Astrocyte (in vitro differentiated cells and primary cell): ENCODE data around the gene PYM1. TPM values are rescaled to one million over a fixed set of nuclear protein-coding genes. Genes with fewer than 3 reads are reported as not detected.

Source experiments
- DNase-seq: peaks from one replicate; pipeline ENCODE4 v3.0.0-alpha.2; 2010; ENCODE audit warnings: low read depth
- FAIRE-seq: peaks from 2 replicates; lab custom pipeline; 2011; peaks lifted over from hg19 to GRCh38; lab: Jason Lieb, UNC
- H2AFZ ChIP-seq: 2 replicates; pipeline ENCODE4 v1.6.0; 2012; ENCODE audit warnings: low read depth, low read length, inconsistent platforms
- H3K27ac ChIP-seq: 2 replicates; pipeline ENCODE4 v1.5.1; 2011; ENCODE audit warnings: low read depth, low read length, inconsistent platforms
- H3K27me3 ChIP-seq: 2 replicates; pipeline ENCODE4 v1.6.0; 2011; ENCODE audit warnings: low read length, inconsistent platforms; ENCODE audit not compliant: insufficient read depth
- H3K36me3 ChIP-seq: 2 replicates; pipeline ENCODE4 v1.5.1; 2011; ENCODE audit warnings: low read length, inconsistent platforms; ENCODE audit not compliant: insufficient read depth
- H3K4me1 ChIP-seq: 2 replicates; pipeline ENCODE4 v1.5.1; 2011; ENCODE audit warnings: low read length, inconsistent platforms; ENCODE audit not compliant: insufficient read depth
- H3K4me2 ChIP-seq: 2 replicates; pipeline ENCODE4 v1.6.0; 2012; ENCODE audit warnings: low read length, inconsistent platforms
- H3K4me3 ChIP-seq: 2 replicates; pipeline ENCODE4 v1.5.1; 2011; ENCODE audit warnings: low read depth, mild to moderate bottlenecking, low read length, inconsistent platforms; ENCODE audit not compliant: insufficient read depth
- H3K79me2 ChIP-seq: 2 replicates; pipeline ENCODE4 v1.6.0; 2012; ENCODE audit warnings: mild to moderate bottlenecking, low read length, inconsistent platforms; ENCODE audit not compliant: insufficient read depth
- H3K9ac ChIP-seq: 2 replicates; pipeline ENCODE4 v1.6.0; 2012; ENCODE audit warnings: mild to moderate bottlenecking, low read length, inconsistent platforms
- H3K9me3 ChIP-seq: 2 replicates; pipeline ENCODE4 v1.5.1; 2012; ENCODE audit warnings: low read depth, mild to moderate bottlenecking, low read length, inconsistent platforms; ENCODE audit not compliant: insufficient read depth
- H4K20me1 ChIP-seq: 2 replicates; pipeline ENCODE4 v1.6.0; 2012; ENCODE audit warnings: low read length, inconsistent platforms; ENCODE audit not compliant: insufficient read depth
- H3K27ac Mint-ChIP-seq: one replicate; pipeline ENCODE4 v1.8.0; 2021; ENCODE audit warnings: mild to moderate bottlenecking, mixed read lengths; ENCODE audit not compliant: unreplicated experiment
- H3K27me3 Mint-ChIP-seq: one replicate; pipeline ENCODE4 v1.8.0; 2021; ENCODE audit warnings: low read depth, mixed read lengths; ENCODE audit not compliant: unreplicated experiment
- H3K36me3 Mint-ChIP-seq: one replicate; pipeline ENCODE4 v1.8.0; 2021; ENCODE audit warnings: low read depth, mixed read lengths; ENCODE audit not compliant: unreplicated experiment
- H3K4me1 Mint-ChIP-seq: one replicate; pipeline ENCODE4 v1.8.0; 2021; ENCODE audit warnings: low read depth, mixed read lengths; ENCODE audit not compliant: unreplicated experiment
- H3K4me3 Mint-ChIP-seq: one replicate; pipeline ENCODE4 v1.8.0; 2021; ENCODE audit warnings: mild to moderate bottlenecking, moderate library complexity, mixed read lengths; ENCODE audit not compliant: unreplicated experiment
- H3K9me3 Mint-ChIP-seq: one replicate; pipeline ENCODE4 v1.8.0; 2021; ENCODE audit warnings: mild to moderate bottlenecking, mixed read lengths; ENCODE audit not compliant: unreplicated experiment
- EZH2 ChIP-seq: IDR thresholded peaks from 2 replicates; pipeline ENCODE4 v1.6.1; 2012; ENCODE audit warnings: mild to moderate bottlenecking, low read length, inconsistent platforms; ENCODE audit not compliant: insufficient read depth
- total RNA-seq: library from RNA; stranded (reverse); gene quantifications from 2 replicates; pipeline ENCODE4 v1.2.1, GENCODE V29; 2021
- TF ChIP-seq, protein P1 (sequence below): IDR thresholded peaks from 2 replicates; pipeline ENCODE4 v1.5.1; 2011; ENCODE audit warnings: low read depth, mild to moderate bottlenecking, inconsistent platforms, low read length, moderate library complexity; ENCODE audit not compliant: insufficient read depth

Gene PYM1
- total RNA-seq, 1 donor from 2014 or later, result 33.6 TPM

DNA sequence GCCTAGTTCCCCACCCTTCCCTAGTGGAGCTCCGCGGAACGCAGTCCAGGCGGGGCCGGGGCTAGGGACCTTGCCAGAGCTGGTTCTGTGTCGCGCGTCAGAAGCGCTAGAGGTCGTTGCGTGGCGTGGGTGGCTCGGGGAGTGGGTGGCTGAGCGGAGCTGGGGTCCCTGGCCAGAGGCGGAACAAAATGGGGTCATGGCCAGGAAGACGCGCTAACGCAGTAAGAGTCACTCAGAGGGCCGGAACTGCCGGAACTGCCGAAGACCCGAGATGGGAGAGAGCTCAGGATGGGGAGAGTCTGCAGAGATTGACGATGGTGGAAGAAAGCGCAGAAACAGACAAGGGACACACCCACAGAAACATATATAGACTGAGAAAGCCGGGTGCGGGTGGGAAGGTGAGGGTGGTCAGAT lies 8.1 kb upstream of the PYM1 start:
- H3K27ac ChIP-seq, result no peak overlapping the region
- no peaks in the 10 kb centered on the region for H3K9me3 ChIP-seq
- H3K27me3 ChIP-seq, result no peaks in the 10 kb centered on the region
- peak overlapping the region; percentile 18 for H3K4me3 ChIP-seq
- H3K36me3 Mint-ChIP-seq, result peaks cover 28% of the 10 kb centered on the region
- H3K9me3 Mint-ChIP-seq, result no peaks in the 10 kb centered on the region
- peaks cover 4% of the 10 kb centered on the region for H3K79me2 ChIP-seq
- TF ChIP-seq, protein P1, sequence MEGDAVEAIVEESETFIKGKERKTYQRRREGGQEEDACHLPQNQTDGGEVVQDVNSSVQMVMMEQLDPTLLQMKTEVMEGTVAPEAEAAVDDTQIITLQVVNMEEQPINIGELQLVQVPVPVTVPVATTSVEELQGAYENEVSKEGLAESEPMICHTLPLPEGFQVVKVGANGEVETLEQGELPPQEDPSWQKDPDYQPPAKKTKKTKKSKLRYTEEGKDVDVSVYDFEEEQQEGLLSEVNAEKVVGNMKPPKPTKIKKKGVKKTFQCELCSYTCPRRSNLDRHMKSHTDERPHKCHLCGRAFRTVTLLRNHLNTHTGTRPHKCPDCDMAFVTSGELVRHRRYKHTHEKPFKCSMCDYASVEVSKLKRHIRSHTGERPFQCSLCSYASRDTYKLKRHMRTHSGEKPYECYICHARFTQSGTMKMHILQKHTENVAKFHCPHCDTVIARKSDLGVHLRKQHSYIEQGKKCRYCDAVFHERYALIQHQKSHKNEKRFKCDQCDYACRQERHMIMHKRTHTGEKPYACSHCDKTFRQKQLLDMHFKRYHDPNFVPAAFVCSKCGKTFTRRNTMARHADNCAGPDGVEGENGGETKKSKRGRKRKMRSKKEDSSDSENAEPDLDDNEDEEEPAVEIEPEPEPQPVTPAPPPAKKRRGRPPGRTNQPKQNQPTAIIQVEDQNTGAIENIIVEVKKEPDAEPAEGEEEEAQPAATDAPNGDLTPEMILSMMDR, result no peak
- TF ChIP-seq EZH2, result no peak
- H3K36me3 ChIP-seq, result no peaks in the 10 kb centered on the region
- peaks cover 50% of the 10 kb centered on the region for H3K4me1 Mint-ChIP-seq
- FAIRE-seq, result no peak
- no peak overlapping the region for H3K9ac ChIP-seq
- H3K4me3 Mint-ChIP-seq, result peak overlapping the region; percentile 55
- no peaks in the 10 kb centered on the region for H4K20me1 ChIP-seq
- H3K27me3 Mint-ChIP-seq, result no peaks in the 10 kb centered on the region
- DNase-seq, result no peak
- H2AFZ ChIP-seq, result peak overlapping the region; percentile 35
- H3K4me1 ChIP-seq, result peaks cover 40% of the 10 kb centered on the region
- H3K4me2 ChIP-seq, result peak overlapping the region; percentile 52
- H3K27ac Mint-ChIP-seq, result no peak overlapping the region

DNA sequence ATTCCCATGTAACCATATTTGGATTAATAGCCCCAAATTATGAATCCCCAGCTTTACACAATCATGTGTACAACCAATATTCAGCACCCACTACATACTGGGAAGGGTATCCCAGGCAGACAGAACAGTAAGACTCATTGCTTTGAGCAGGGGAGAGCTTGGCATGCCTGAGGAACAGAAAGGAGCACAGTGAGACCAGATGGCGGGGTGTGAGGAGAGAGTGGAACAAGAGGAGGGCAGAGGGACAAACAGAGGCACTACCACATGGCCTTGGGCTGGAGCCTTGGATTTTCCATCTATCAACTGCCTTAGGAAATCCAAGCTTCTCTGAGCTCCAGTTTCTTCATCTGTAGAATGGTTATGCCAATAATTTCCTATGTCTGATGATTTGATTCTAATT lies 7.1 kb upstream of the PYM1 start:
- no peak for DNase-seq
- no peak for TF ChIP-seq EZH2
- TF ChIP-seq, protein P1, result no peak
- no peaks in the 10 kb centered on the region for H3K9me3 ChIP-seq
- no peak overlapping the region for H3K4me3 Mint-ChIP-seq
- peaks cover 39% of the 10 kb centered on the region for H3K4me1 ChIP-seq
- no peak overlapping the region for H2AFZ ChIP-seq
- H3K4me2 ChIP-seq, result no peak overlapping the region
- no peak overlapping the region for H3K9ac ChIP-seq
- H4K20me1 ChIP-seq, result no peaks in the 10 kb centered on the region
- no peaks in the 10 kb centered on the region for H3K27me3 Mint-ChIP-seq
- H3K27me3 ChIP-seq, result no peaks in the 10 kb centered on the region
- no peaks in the 10 kb centered on the region for H3K36me3 ChIP-seq
- H3K27ac ChIP-seq, result no peak overlapping the region
- H3K4me1 Mint-ChIP-seq, result peaks cover 54% of the 10 kb centered on the region
- H3K9me3 Mint-ChIP-seq, result no peaks in the 10 kb centered on the region
- no peak overlapping the region for H3K27ac Mint-ChIP-seq
- H3K79me2 ChIP-seq, result peaks cover 4% of the 10 kb centered on the region
- peaks cover 21% of the 10 kb centered on the region for H3K36me3 Mint-ChIP-seq
- FAIRE-seq, result no peak
- no peak overlapping the region for H3K4me3 ChIP-seq

DNA sequence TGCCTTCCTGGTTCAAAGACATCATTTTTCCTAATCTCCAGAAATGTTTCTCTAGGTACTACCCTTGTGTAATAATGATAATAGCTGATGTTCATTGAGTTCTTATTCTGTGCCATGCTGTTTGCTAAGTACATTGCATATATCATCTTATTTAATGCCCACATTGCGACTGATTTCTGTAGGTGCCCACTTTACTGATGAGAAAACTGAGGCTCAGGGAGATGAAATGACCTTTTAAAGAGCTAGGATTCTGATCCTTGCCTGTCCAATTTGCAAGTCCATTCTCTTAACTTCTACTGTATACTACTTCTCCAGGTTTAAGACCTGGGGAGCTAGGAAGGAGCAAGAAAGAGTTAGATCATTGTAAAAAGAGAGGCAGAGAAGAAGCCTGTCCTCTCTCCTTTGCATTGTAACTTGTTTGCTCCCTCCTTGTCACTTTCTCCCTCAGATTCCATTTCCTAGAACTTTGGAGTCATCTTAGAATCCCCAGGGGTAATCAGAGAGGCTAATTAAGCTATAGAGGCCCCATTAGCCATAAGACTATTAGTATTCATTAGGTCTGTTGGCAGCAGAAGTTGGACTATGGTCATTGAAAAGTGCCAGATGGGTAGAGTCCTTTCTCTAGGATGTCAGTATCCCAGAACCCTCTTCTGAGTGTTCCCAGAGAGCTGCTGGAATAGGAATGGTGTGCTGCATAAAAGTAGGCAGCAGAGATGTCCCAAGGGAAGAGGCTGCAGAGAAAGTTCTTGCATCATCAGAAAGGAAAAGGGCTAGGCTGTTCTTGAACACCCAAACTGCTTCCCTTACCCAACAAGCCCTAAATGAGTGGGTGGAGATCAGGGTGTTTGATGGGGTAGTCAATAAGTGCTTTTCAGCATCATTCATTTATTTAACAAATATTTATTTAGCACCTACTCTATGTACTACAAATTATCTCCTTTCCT lies 6.4 kb upstream of the PYM1 start:
- Histone ChIP-seq H4K20me1 (no peaks in the 10 kb centered on the region), H2AFZ (no peak overlapping the region), H3K4me3 (no peak overlapping the region), H3K27ac (no peak overlapping the region), H3K9me3 (no peaks in the 10 kb centered on the region), H3K9ac (no peak overlapping the region), H3K4me2 (peak overlapping the region; percentile 92), H3K79me2 (peaks cover 6% of the 10 kb centered on the region), H3K4me1 (peaks cover 39% of the 10 kb centered on the region), H3K36me3 (no peaks in the 10 kb centered on the region), H3K27me3 (no peaks in the 10 kb centered on the region)
- Mint-ChIP-seq H3K27ac (no peak overlapping the region), H3K4me3 (peak overlapping the region; percentile 94), H3K4me1 (peaks cover 59% of the 10 kb centered on the region), H3K27me3 (no peaks in the 10 kb centered on the region), H3K9me3 (no peaks in the 10 kb centered on the region), H3K36me3 (peaks cover 20% of the 10 kb centered on the region)
- DNase-seq, result no peak
- no peak for TF ChIP-seq EZH2
- TF ChIP-seq, protein P1, result no peak
- FAIRE-seq, result no peak
